Bronchial epithelial cell (primary cell): ENCODE measurements around the gene SPATA31E1. TPM values are rescaled to one million over a fixed set of nuclear protein-coding genes. Genes with fewer than 3 reads are reported as not detected.

Source experiments
- total RNA-seq: library from RNA; depleted of rRNA; stranded (reverse); fragments of >200 nt; gene quantifications from 2 replicates; pipeline ENCODE4 v1.2.1, GENCODE V29; 2014

SPATA31E1 gene
- total RNA-seq, 1 donor from 2014 or later = not detected

Other genes starting within 250 kb of the SPATA31E1 start
- gene CTSL, start 156.8 kb upstream of the SPATA31E1 start, total RNA-seq = 107 and 161 TPM in 2 replicates
- not detected in 2 replicates for gene SPATA31C1, start 35.1 kb downstream of the SPATA31E1 start, total RNA-seq
- gene CDK20, start 91.7 kb downstream of the SPATA31E1 start, total RNA-seq = 1.0 and 1.6 TPM in 2 replicates